GM18517 (cell line): Measurements from ENCODE around the gene PCED1B.
"Not testable (repeated sequence)": the region's sequence is repeated elsewhere in the genome, so short reads cannot be mapped to it uniquely, and the experiment has no call there.

Source experiments
- ATAC-seq: cut with Tn5 transposase; IDR thresholded peaks from one replicate; pipeline ENCODE4 v1.9.1; 2021; ENCODE audit warnings: mild to moderate bottlenecking, moderate library complexity; ENCODE audit not compliant: unreplicated experiment

PCED1B gene

GRCh38 chr12:47160316-47161244 lies 81.2 kb downstream of the PCED1B start:
- no peak for ATAC-seq

- ATAC-seq: no peak
Measured at GRCh38 chr12:47164116-47164515, 84.7 kb downstream of the PCED1B start.

GRCh38 chr12:47164724-47165439 lies 85.5 kb downstream of the PCED1B start:
- ATAC-seq: no peak

- no peak for ATAC-seq
Measured at GRCh38 chr12:47165934-47166333, 86.5 kb downstream of the PCED1B start.

- no peak for ATAC-seq
Measured at GRCh38 chr12:47166365-47166764, 86.9 kb downstream of the PCED1B start.

GRCh38 chr12:47170281-47170680 lies 90.9 kb downstream of the PCED1B start:
- not testable (repeated sequence) for ATAC-seq

- no peak for ATAC-seq
Measured at GRCh38 chr12:47178014-47178413, 98.6 kb downstream of the PCED1B start.

- not testable (repeated sequence) for ATAC-seq
Measured at GRCh38 chr12:47182164-47182938, 102.9 kb downstream of the PCED1B start.

- no peak for ATAC-seq
Measured at GRCh38 chr12:47184229-47184628, 104.8 kb downstream of the PCED1B start.

- no peak for ATAC-seq
Measured at GRCh38 chr12:47184813-47185212, 105.4 kb downstream of the PCED1B start.

- ATAC-seq: no peak
Measured at GRCh38 chr12:47186246-47186645, 106.8 kb downstream of the PCED1B start.

- ATAC-seq: no peak
Measured at GRCh38 chr12:47188576-47189441, 109.4 kb downstream of the PCED1B start.

- ATAC-seq: no peak
Measured at GRCh38 chr12:47189728-47190127, 110.3 kb downstream of the PCED1B start.

GRCh38 chr12:47190271-47190750 lies 110.9 kb downstream of the PCED1B start:
- no peak for ATAC-seq

GRCh38 chr12:47190905-47191304 lies 111.5 kb downstream of the PCED1B start:
- no peak for ATAC-seq

GRCh38 chr12:47192051-47192450 lies 112.6 kb downstream of the PCED1B start:
- ATAC-seq: no peak

GRCh38 chr12:47193066-47193465 lies 113.6 kb downstream of the PCED1B start:
- ATAC-seq: no peak

- ATAC-seq: no peak
Measured at GRCh38 chr12:47194501-47194900, 115.1 kb downstream of the PCED1B start.

GRCh38 chr12:47200446-47200845 lies 121.0 kb downstream of the PCED1B start:
- no peak for ATAC-seq

GRCh38 chr12:47201190-47201589 lies 121.8 kb downstream of the PCED1B start:
- not testable (repeated sequence) for ATAC-seq
